Head of caudate nucleus (tissue), 42 donors: Measurements from ENCODE around the gene F11R.
A peak's percentile ranks its signal among the peaks of the same experiment; 100 is the strongest.
"Not testable (repeated sequence)": the region's sequence is repeated elsewhere in the genome, so short reads cannot be mapped to it uniquely, and the experiment has no call there.

Experiments used
- DNase-seq, 42 donors: peaks; one replicate each; pipeline versions ENCODE4 v3.0.0 to v3.0.0-alpha.2; 2020 to 2021; ENCODE audit warnings: mixed read lengths in 7 of 42
- intact Hi-C: fragments of 100-400 bp; cut with DNase I; formaldehyde crosslinking; loops from one replicate; pipeline ENCODE4 v1.15.0; 2022

F11R gene

GRCh38 chr1:160951443-160952128, 69.4 kb downstream of the F11R start:
- peak; percentile 28 to 83 (median 68) for DNase-seq
- intact Hi-C loops, result loop anchor here (10.0 kb wide), 2 partner anchors 117 to 227 kb away; no protein-coding TSS in a partner anchor

GRCh38 chr1:160950657-160951056, 70.3 kb downstream of the F11R start:
- intact Hi-C loops, result loop anchor here (10.0 kb wide), 2 partner anchors 116 to 226 kb away; no protein-coding TSS in a partner anchor
- DNase-seq, result no peak

GRCh38 chr1:160949881-160950280, 71.1 kb downstream of the F11R start:
- intact Hi-C loops, result loop anchor here (10.0 kb wide), 2 partner anchors 115 to 225 kb away; no protein-coding TSS in a partner anchor
- DNase-seq, result no peak

DNA sequence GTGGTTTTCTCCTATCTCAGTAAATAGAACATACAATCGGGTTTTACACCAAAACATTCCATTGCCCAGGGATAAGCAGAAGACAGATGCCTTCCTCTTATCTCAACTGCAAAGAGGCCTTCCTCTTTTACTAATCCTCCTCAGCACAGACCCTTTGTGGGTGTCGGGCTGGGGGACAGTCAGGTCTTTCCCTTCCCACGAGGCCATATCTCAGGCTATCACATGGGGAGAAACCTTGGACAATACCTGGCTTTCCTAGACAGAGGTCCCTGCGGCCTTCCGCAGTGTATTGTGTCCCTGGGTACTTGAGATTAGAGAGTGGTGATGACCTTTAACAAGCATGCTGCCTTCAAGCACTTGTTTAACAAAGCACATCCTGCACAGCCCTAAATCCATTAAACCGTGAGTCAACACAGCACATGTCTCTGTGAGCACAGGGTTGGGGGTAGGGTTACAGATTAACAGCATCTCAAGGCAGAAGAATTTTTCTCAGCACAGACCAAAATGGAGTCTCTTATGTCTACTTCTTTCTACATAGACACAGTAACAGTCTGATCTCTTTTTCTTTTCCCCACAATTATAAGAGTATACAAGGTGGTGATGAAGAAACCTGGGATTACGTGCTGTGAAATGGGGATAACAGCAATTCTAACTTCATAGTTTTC, 71.6 kb downstream of the F11R start:
- intact Hi-C loops, DNase-seq: not testable (repeated sequence)

DNA sequence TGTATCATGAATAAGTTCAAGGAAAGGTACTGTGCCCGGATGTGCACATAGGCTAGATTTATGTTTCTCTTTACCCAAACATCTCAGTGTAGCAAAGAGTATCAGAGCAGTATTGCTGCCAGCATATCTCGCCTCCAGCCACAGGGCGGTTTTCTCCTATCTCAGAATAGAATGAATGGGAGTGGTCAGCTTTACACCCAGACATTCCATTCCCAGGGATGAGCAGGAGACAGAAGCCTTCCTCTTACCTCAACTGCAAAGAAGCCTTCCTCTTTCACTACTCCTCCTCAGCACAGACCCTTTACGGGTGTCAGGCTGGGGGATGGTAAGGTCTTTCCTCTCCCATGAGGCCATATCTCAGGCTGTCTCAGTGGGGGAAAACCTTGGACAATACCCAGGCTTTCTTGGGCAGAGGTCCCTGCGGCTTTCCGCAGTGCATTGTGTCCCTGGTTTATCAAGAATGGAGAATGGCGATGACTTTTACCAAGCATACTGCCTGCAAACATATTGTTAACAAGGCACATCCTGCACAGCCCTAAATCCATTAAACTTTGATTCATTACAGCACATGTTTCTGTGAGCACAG, 73.7 kb downstream of the F11R start:
- DNase-seq, intact Hi-C loops: not testable (repeated sequence)

DNA sequence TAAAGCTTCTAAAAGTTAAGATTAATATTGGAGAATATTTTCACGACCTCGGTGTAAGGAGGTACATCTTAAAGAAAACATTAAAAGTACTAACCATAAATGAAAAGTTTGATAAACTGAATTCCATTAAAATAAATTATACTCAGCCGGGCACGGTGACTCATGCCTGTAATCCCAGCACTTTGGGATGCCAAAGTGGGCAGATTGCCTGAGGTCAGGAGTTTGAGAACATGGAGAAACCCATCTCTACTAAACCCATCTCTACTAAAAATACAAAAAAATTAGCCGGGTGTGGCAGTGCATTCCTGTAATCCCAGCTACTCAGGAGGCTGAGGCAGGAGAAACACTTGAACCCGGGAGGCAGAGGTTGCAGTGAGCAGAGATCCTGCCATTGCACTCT, 75.1 kb downstream of the F11R start:
- intact Hi-C loops, DNase-seq: not testable (repeated sequence)
